ENCODE measurements around the gene GAD1. TPM values are rescaled to one million over a fixed set of nuclear protein-coding genes. Genes with fewer than 3 reads are reported as not detected.

GAD1 gene
- total and polyA plus RNA-seq, 12 donors, result 1.5 to 18.3 (median 6.6) TPM

GRCh38 chr2:170862286-170862902, 45.7 kb downstream of the GAD1 start:
- Histone ChIP-seq H3K4me3 (no peak overlapping the region), H3K36me3 (replicated peaks in 1 of 2) (no peaks in the 10 kb centered on the region), H3K4me1 (replicated peaks in 1 of 2) (no peaks in the 10 kb centered on the region), H3K27ac (no peak overlapping the region), H3K9me3 (replicated peaks in 1 of 3) (no peaks in the 10 kb centered on the region), H3K27me3 (no peaks in the 10 kb centered on the region)
- TF ChIP-seq POLR2A (IDR thresholded peaks at IDR 0.05) (no peak), CTCF (IDR thresholded peaks at IDR 0.05) (no peak)
- intact Hi-C loops (cut with DNase I), result no loop called here
- DNase-seq, result peak in 1 of 7 donors; percentile 21
- WGBS, 4 donors, result 63 to 81% (median 78%) methylated on average over 7 of the region's 7 CpGs

- WGBS, 4 donors, result 91 to 94% (median 92%) methylated on average over 4 of the region's 4 CpGs
Measured at GRCh38 chr2:170863087-170863486, 46.4 kb downstream of the GAD1 start.

GRCh38 chr2:170869036-170869435, 52.3 kb downstream of the GAD1 start:
- 68 to 79% (median 73%) methylated on average over 1 of the region's 1 CpG for WGBS, 4 donors
- no peaks in the 10 kb centered on the region for H3K36me3 ChIP-seq (replicated peaks in 1 of 2)
- intact Hi-C loops (cut with DNase I), result no loop called here
- H3K27me3 ChIP-seq, result no peaks in the 10 kb centered on the region
- no peak overlapping the region for H3K27ac ChIP-seq
- TF ChIP-seq CTCF (IDR thresholded peaks at IDR 0.05) (no peak), POLR2A (IDR thresholded peaks at IDR 0.05) (no peak)
- H3K4me3 ChIP-seq, result no peak overlapping the region
- H3K9me3 ChIP-seq (replicated peaks in 1 of 3), result no peaks in the 10 kb centered on the region
- peaks cover 0 to 8% of the 10 kb centered on the region in 2 donors for H3K4me1 ChIP-seq (replicated peaks in 1 of 2)
- no peak for DNase-seq

More at GRCh38 chr2:170863087-170863486, 46.4 kb downstream of the GAD1 start:
- H3K36me3 ChIP-seq (replicated peaks in 1 of 2), result no peaks in the 10 kb centered on the region
- DNase-seq, result no peak
- intact Hi-C loops (cut with DNase I), result no loop called here
- TF ChIP-seq POLR2A (IDR thresholded peaks at IDR 0.05) (no peak), CTCF (IDR thresholded peaks at IDR 0.05) (no peak)
- no peaks in the 10 kb centered on the region for H3K9me3 ChIP-seq (replicated peaks in 1 of 3)
- H3K27ac ChIP-seq, result no peak overlapping the region
- H3K4me1 ChIP-seq (replicated peaks in 1 of 2), result no peaks in the 10 kb centered on the region
- H3K4me3 ChIP-seq, result no peak overlapping the region
- no peaks in the 10 kb centered on the region for H3K27me3 ChIP-seq

- TF ChIP-seq CTCF (IDR thresholded peaks at IDR 0.05) (no peak), POLR2A (IDR thresholded peaks at IDR 0.05) (no peak)
- H3K36me3 ChIP-seq (replicated peaks in 1 of 2), result no peaks in the 10 kb centered on the region
- H3K4me3 ChIP-seq, result no peak overlapping the region
- no peak for DNase-seq
- WGBS, 4 donors, result 85 to 92% (median 91%) methylated on average over 4 of the region's 4 CpGs
- H3K4me1 ChIP-seq (replicated peaks in 1 of 2), result peaks cover 0 to 8% of the 10 kb centered on the region in 2 donors
- H3K27me3 ChIP-seq, result no peaks in the 10 kb centered on the region
- intact Hi-C loops (cut with DNase I), result no loop called here
- H3K27ac ChIP-seq, result no peak overlapping the region
- H3K9me3 ChIP-seq (replicated peaks in 1 of 3), result no peaks in the 10 kb centered on the region
Measured at GRCh38 chr2:170869461-170869860, 52.8 kb downstream of the GAD1 start.
